Gastroesophageal sphincter (tissue), 3 donors: Measurements from ENCODE around the gene OR2T33.

Experiments
- EP300 ChIP-seq: sonication (generic); formaldehyde crosslinking; IDR thresholded peaks from one replicate; pipeline ENCODE4 v1.6.1; 2017; ENCODE audit warnings: antibody characterized with exemption, mild to moderate bottlenecking
- POLR2A ChIP-seq, 2 donors: fragments of 450-650 bp; IDR thresholded peaks; one replicate each; pipeline ENCODE4 v1.6.1; 2017; ENCODE audit warnings: antibody characterized with exemption in 2 of 2, mild to moderate bottlenecking in 2 of 2, moderate library complexity in 1 of 2
- POLR2AphosphoS5 ChIP-seq: sonication (generic); formaldehyde crosslinking; IDR thresholded peaks from one replicate; pipeline ENCODE4 v1.6.1; 2017; ENCODE audit warnings: antibody characterized with exemption
- TF ChIP-seq, protein P1 (sequence below), 4 experiments: fragments of 200-600 bp in 2 of 4; fragments of 450-650 bp in 2 of 4; sonication (generic) in 1 of 4; IDR thresholded peaks; one replicate each; pipeline ENCODE4 v1.5.1; 2017 to 2019; ENCODE audit warnings: antibody characterized with exemption in 4 of 4, mild to moderate bottlenecking in 2 of 4, moderate library complexity in 2 of 4

- TF ChIP-seq, protein P1, sequence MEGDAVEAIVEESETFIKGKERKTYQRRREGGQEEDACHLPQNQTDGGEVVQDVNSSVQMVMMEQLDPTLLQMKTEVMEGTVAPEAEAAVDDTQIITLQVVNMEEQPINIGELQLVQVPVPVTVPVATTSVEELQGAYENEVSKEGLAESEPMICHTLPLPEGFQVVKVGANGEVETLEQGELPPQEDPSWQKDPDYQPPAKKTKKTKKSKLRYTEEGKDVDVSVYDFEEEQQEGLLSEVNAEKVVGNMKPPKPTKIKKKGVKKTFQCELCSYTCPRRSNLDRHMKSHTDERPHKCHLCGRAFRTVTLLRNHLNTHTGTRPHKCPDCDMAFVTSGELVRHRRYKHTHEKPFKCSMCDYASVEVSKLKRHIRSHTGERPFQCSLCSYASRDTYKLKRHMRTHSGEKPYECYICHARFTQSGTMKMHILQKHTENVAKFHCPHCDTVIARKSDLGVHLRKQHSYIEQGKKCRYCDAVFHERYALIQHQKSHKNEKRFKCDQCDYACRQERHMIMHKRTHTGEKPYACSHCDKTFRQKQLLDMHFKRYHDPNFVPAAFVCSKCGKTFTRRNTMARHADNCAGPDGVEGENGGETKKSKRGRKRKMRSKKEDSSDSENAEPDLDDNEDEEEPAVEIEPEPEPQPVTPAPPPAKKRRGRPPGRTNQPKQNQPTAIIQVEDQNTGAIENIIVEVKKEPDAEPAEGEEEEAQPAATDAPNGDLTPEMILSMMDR (IDR thresholded peaks at IDR 0.05), result no peak
- TF ChIP-seq POLR2A (IDR thresholded peaks at IDR 0.05) (no peak), POLR2AphosphoS5 (no peak), EP300 (no peak)
These were observed 25.5 kb upstream of the OR2T33 start, which contains the start of gene OR2T12 for GRCh38 chr1:248303324-248303723.
